ENCODE results near the gene APOBEC3B. TPM values are rescaled to one million over a fixed set of nuclear protein-coding genes. Genes with fewer than 3 reads are reported as not detected.
A peak's percentile ranks its signal among the peaks of the same experiment; 100 is the strongest.
"Not testable (repeated sequence)": the region's sequence is repeated elsewhere in the genome, so short reads cannot be mapped to it uniquely, and the experiment has no call there.

The APOBEC3B gene
- total RNA-seq, 1 experiment from 2014 or later, result 20.9 TPM

DNA sequence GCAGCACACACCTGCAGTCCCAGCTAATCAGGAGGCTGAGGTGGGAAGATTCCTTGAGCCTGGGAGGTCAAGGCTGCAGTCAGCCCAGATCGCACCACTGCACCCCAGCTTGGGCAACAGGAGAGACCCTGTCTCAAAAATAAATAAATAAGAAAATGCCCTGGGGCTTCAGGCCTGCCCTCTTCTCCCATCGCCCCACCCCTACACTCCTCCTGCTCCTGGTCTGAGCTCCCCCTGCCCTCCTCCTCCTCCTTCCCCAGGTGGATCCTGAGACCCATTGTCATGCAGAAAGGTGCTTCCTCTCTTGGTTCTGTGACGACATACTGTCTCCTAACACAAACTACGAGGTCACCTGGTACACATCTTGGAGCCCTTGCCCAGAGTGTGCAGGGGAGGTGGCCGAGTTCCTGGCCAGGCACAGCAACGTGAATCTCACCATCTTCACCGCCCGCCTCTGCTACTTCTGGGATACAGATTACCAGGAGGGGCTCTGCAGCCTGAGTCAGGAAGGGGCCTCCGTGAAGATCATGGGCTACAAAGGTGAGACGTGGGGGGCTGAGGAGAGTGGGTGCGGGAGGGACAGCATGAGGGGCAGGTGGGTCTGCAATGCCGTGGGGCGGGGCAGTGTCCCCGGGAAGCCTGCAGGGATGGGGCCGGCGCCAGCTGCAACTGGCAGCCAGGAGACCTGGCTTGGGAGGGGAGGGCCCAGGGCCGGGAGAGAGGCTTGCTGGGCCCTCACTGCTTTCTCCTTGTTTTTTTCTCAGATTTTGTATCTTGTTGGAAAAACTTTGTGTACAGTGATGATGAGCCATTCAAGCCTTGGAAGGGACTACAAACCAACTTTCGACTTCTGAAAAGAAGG lies 49.5 kb downstream of the APOBEC3B start:
- not testable (repeated sequence) for DNase-seq (ENCODE audit: low read depth)

GRCh38 chr22:39037071-39037470 lies 54.9 kb downstream of the APOBEC3B start:
- DNase-seq (ENCODE audit: low read depth), result not testable (repeated sequence)

GRCh38 chr22:39039306-39040126 lies 57.4 kb downstream of the APOBEC3B start:
- DNase-seq (ENCODE audit: low read depth), result no peak

DNA sequence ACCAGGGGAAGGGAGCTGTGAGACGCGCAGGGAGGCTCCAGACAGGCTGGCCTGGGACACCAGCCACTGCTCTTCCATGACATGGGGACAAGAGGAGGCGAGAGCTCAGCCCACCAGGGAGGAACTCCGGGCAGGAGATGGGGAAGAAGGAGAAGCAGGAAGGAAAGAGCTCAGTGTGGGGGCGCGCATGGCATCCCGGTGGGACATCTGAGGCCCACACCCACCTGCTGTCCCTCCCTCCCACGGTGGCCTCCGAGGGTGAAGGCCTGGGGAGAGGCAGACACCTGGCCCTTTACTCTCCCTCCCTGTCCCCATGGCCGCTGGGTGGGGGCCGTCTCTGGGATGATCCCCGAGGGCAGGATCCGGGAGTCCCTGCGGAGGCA lies 58.0 kb downstream of the APOBEC3B start:
- not testable (repeated sequence) for DNase-seq (ENCODE audit: low read depth)

- DNase-seq (ENCODE audit: low read depth), result peak; percentile 75
These were observed 58.6 kb downstream of the APOBEC3B start, which contains the start of gene APOBEC3F for GRCh38 chr22:39040538-39041296. TSS of gene APOBEC3F (plus strand) at chr22:39040864. CDS start at chr22:39040961, 97 bp downstream.

DNA sequence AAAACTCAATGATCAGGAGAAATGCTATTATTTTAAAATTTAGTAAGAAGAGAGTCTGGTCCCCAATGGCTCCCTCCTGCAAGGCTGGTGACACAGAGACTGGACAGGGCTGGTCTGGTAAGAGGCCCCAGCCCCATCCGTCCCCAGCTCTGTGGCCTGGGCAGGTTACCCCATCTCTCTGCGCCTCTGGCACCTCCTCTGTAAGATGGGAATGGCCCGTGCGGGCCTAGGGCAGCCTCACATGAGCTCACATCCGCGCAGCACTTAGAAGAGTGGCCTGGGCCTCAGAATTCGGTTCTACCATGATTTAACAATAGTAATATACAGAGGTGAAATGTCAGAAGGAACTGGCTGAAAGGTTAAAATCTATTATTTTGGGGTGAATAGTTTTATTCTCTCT lies 59.8 kb downstream of the APOBEC3B start:
- no peak for DNase-seq (ENCODE audit: low read depth)

Other genes with a start within 250 kb of the APOBEC3B start
- gene SUN2, start 226.3 kb upstream of the APOBEC3B start, total RNA-seq (2014; rRNA removed; shearing (Covaris generic)), result 47.8 and 69.2 TPM in 2 replicates
- 8.3 and 9.5 TPM in 2 replicates for gene DNAL4, start 188.2 kb upstream of the APOBEC3B start, total RNA-seq (2014; rRNA removed; shearing (Covaris generic))
- gene NPTXR, start 138.3 kb upstream of the APOBEC3B start, total RNA-seq (2014; rRNA removed; shearing (Covaris generic)), result 0.12 and 0.39 TPM in 2 replicates
- 14.5 and 23.5 TPM in 2 replicates for gene CBX6, start 110.1 kb upstream of the APOBEC3B start, total RNA-seq (2014; rRNA removed; shearing (Covaris generic))
- gene APOBEC3A, start 24.7 kb upstream of the APOBEC3B start, total RNA-seq (2014; rRNA removed; shearing (Covaris generic)), result not detected in 2 replicates
- 10.8 and 11.2 TPM in 2 replicates for gene APOBEC3C, start 31.9 kb downstream of the APOBEC3B start, total RNA-seq (2014; rRNA removed; shearing (Covaris generic))
- gene APOBEC3D, start 38.8 kb downstream of the APOBEC3B start, total RNA-seq (2014; rRNA removed; shearing (Covaris generic)), result 1.7 and 3.3 TPM in 2 replicates
- gene APOBEC3F, start 58.5 kb downstream of the APOBEC3B start, total RNA-seq (2014; rRNA removed; shearing (Covaris generic)), result 7.9 and 8.9 TPM in 2 replicates
- gene APOBEC3G, start 94.9 kb downstream of the APOBEC3B start, total RNA-seq (2014; rRNA removed; shearing (Covaris generic)), result 54.8 and 63.6 TPM in 2 replicates
- gene APOBEC3H, start 114.9 kb downstream of the APOBEC3B start, total RNA-seq (2014; rRNA removed; shearing (Covaris generic)), result not detected in 2 replicates
- 1.4 and 1.6 TPM in 2 replicates for gene CBX7, start 170.3 kb downstream of the APOBEC3B start, total RNA-seq (2014; rRNA removed; shearing (Covaris generic))

Data from RPMI7951 (cell line).